Occipital lobe (tissue), 2 donors: Measurements from ENCODE around the gene PALD1. TPM values are rescaled to one million over a fixed set of nuclear protein-coding genes. Genes with fewer than 3 reads are reported as not detected.

Experiments
- DNase-seq: peaks from one replicate; lab custom pipeline; 2025; lab: John Stamatoyannopoulos, UW
- total RNA-seq: library from RNA; depleted of rRNA; stranded (reverse); fragments of >200 nt; gene quantifications from one replicate; pipeline ENCODE4 v1.2.3, GENCODE V29; 2014

Gene PALD1
- total RNA-seq, 1 donor from 2014 or later = 8.9 TPM

DNA sequence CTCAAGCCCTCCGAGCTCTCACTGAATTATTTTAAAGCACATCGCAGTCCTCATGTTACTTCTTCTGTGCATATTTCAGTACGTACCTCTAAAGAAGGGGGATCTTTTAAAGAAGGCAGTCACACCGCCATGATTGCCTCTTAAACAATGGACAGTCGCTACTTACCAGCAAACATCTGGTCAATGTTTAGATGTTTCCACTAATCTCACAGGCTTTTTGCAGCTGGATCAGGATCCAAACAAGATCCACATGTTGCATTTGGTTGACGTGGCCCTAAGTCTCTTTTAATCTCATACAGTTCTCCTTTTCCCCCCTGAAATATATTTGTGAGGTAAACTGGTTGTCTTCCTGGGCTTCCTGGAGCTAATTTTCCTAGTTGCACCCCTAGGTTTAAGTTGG is 74.0 kb downstream of the PALD1 start:
- no peak for DNase-seq

DNA sequence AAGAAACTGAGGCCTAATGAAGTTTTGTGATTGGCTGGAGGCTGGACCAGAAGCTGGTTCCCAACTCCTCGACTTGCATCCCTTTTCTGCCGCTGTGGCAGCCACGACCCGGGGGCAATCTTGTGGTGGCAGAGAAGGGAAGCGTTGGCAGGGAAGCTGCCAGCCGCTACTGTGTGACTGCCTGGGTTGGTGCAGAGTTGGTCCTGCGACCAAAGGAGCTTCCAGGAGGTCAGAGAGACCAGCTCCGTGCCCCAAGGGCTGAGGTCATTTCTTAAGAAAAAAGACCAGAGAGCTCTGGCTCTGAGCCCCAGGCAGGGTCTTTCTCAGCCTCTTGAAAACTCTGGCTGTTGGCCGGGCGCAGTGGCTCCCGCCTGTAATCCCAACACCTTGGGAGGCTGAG is 76.8 kb downstream of the PALD1 start:
- no peak for DNase-seq

DNA sequence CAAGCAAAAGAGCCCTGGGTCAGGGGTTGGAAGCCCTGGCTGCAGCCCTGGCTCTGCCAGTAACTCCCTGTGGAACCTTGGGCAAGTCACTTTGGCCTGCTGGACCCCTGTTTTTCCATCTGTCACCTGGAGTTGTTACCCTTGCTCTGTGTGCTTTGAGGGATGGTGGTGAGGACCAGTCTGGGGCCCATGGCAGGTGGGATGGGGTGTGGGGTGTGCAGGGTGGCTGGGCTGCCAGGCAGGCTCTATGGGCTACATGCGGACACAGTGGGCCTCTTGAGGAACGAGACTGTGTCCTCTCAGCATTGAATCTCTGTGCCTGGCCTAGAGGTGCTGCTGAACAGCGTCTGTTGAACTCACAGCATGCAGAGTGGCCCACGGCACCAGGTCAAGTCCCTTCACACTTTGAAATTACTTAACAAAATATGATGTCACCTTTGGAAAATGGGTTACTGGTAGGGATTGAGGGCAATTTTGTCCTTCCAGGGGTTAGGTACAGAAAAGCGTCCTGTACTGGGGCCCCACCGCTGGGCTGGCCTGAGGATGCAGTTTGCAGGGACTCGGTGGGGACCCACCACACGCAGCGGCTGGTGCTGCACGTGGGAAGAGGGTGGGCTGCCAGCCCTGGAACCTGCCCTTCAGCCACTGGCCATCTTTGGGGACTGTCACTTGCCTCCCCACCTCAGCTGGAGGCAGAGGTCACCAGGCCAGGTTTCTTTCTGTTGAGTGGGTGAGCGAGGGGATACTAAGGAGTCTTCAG is 78.7 kb downstream of the PALD1 start:
- DNase-seq = no peak

DNA sequence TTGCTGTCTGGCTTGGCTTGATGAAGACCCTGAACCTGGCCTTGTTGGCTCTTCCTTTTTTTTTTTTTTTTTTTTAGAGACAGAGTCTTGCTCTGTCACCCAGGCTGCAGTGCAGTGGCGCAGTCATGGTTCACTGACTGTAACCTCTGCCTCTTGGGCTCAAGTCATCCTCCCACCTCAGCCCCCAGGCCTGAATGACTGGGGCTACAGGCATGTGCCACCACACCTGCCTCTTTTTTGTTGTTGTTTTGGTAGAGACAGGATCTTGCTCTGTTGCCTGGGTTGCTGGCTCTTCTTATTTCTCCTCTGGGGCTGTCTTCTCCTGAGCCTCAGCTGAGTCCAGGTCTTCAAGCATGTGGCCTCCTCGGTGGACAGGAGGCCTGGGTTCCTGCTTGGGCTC is 79.3 kb downstream of the PALD1 start:
- DNase-seq = no peak

DNA sequence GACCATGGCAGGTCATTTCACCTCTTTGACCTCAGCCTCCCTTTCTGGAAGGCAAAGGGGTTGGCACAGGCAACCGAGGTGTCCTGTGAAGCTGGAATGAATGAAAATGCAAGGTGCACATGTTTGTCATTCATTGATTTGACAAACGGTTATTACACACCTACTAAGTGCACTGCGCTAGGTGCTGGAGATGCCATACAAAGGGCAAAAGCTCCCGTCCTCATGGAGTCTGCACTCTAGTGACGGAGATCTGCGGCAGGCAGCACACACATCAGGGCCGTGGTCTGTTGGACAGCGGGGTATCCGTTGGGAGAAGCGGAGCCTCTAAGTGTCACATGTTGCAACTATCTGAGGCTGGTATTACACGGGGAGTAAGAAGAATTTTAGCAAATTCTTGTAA is 79.7 kb downstream of the PALD1 start:
- no peak for DNase-seq

DNA sequence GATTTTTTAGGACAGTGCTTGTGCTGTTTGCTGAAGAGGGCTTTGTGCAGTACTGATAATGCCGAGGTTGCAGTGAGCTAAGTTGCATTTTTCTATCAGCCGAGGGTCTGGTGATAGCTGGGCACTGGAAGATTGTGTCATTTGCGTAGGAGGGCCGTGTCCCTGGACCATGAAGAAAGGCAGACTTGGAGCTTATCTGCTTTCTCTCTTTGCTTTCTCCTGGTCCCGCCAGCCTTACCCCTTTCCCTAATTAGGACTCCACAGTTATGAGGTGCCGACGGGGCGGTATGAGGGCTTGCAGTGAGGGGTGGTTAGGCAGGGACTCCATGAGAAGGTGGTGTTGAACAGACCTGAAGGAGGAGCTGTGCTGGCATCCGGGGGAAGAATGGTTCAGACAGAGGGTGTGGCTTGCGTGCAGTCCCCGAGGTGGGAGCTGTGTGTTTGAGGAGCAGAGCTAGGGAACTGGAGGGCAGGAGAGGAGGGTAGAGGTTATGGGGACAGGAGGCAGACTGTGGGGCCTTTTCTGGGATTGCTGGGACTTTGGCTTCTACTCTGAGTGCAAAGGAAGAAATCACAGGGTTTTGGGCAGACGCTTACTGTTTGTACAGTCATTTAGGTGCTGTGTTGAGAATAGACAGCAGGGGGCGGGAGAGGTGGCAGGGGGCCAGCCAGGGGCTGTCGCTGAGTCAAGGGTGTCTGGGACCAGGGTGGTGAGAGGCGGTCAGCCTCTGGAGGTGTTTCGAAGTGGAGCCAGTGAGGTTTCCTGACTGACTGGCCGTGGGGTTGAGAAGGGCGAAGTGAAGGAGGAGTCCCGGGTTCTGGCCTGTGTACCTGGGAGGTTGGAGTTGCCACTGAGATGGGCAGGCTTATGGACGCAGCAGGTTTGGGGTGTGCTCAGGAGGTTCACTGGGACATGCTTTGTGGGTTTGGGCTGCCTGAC is 80.6 kb downstream of the PALD1 start:
- DNase-seq = no peak

DNA sequence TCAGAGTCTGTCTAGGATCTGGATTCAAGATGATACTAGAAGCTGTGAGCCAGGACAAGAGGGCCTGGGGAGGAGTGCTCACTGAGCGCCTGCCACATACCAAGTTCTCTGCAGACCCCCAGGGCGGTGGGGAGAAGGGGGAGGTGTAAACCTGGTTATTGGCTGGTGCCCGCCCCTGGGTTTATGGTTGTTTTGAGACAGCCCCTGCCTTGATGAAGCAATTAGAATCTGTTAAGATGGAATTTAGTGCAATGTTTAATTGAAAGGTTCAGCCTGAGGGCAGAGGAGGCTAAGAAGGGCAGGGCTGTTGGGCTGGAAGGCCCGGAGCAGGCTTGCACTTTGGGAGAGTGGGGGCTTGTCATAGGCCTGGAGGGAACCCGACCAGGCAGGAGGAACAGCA is 81.3 kb downstream of the PALD1 start:
- DNase-seq = no peak

DNA sequence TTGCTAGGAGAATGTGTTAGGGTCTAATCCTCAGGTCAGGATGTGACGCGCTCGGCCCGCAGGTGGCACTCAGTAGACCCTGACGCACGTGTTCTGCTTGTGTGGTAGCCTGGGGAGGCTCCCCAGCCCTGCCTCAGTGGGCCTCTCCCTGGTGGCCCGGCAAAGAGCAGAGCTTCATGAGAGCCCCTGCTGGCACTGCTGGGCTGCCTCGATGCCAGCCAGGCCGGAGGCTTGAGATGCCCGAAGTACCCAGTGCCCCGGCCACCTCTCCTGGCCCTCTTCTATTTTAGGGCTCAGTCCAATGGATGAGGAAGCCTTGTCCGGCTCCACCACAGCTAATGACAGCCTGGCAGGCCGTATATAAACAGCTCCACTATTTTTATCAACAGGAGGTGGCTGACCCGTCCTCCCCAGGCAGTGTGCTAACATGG is 82.0 kb downstream of the PALD1 start:
- no peak for DNase-seq

DNA sequence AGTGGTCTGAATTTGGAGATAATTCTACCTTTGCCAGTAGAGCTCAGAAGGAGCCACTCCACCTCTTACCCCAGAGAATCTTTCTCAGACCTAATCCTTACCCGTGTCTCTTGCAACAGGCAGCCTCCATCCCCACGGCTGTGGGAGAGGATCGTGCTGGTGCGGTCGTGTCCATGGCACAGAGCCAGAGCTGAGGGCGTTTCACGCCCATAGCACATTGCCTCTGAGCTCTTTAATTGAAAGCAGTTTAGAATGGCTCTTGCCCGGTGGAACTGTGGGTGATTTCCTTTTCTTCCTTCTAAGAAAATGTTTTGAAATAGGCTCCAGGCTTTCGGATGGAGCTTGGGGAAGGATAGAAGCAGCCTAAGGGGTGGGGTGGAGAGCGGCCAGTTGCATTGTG is 82.5 kb downstream of the PALD1 start:
- peak; percentile 38 for DNase-seq

DNA sequence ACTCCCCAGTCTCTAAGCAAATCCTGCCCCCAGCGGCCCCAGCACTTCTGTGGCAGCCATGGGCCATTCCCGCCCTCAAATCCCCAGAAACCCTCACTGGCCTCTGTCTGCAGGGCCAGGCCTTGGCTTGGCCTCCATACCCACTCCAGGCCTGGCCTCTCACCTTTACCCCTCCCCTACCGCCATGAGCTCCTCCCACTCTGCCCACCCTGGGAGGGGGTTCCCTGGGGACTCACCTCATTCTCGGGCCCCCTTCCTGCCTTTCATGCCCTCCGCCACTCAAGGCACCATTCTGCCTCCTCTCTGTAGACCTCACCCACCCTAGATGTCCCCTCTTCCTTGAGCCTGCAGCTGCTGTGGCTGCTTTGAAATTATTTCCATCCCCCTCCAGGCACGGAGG is 83.0 kb downstream of the PALD1 start:
- no peak for DNase-seq

DNA sequence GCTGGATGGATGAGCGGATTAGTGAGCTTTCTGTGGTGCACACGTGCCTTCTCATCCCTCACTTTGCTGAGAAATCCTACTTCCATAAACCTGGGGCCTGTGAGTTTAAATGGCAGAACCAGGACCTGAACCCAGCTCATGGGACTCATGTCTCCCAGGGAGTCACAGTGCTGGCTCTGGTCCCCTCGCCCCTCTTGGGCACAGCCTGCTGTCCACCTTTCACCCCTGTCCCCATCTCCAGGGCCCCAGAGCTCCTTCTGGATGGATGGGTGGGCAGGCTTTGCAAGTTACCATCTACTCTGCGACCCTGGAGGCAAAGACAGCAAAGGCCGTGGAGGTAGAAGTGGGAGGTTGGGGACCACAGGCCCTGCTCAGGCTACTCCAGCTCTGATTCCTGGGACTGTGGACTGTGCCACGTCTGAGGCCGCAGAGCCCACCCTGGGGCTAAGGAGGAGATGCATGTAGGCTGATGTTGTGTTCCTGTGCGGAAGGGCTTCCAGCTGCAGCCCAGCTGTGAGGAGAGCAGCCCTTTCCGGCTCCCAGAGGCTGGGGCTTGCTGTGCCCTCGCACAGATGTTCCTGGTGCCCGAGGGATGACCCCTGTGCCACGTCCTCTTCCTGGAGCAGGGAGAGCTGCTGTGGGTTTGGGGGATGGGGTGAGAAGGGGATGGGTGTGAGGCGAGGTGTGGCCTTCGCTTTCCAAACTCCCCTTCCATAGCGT is 83.6 kb downstream of the PALD1 start:
- DNase-seq = no peak

DNA sequence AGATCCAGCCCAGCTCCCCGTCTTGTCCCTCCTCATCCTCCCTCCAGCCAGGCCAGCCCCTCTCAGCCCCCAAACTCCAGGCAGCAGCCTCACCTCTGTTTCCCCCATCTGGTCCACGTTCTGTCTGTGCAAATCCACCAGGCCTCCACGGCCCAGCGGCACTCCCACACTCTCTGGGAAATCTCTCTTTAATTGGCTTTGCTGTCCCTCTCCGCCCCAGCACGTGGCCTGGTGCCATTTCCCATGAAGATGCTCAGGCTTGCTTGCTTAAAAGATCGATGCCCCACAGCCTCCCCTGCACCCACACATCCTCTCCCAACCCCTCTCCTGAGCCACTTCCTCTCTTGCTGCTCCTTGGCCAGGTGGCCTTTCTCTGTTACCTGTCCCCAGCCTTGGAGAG is 84.7 kb downstream of the PALD1 start:
- no peak for DNase-seq

DNA sequence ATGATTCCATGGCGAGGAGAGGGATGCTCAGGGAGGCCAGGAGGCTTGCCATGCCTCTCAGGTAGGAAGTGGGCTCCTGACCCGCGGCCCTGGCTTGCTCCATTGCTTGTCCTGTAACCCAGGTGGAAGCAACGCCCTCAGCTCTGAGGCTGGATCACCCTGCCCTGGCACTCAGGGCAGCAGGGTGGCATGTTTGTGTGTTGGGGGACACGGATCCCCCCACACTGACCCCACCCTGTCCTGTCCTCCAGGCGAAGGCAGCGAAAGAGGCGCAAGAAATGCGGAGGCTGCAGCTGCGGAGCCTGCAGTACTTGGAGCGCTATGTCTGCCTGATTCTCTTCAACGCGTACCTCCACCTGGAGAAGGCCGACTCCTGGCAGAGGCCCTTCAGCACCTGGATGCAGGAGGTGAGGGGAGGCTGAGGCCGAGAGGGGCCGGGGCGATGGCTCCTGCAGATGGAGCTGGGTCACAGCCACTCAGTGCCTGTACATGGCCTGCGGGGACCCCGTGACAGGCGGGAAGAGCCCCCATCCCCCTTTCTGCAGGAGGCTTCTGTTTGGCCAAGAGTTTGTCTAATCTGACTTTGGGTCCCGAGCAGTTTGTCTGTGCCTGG is 85.7 kb downstream of the PALD1 start:
- DNase-seq = no peak

DNA sequence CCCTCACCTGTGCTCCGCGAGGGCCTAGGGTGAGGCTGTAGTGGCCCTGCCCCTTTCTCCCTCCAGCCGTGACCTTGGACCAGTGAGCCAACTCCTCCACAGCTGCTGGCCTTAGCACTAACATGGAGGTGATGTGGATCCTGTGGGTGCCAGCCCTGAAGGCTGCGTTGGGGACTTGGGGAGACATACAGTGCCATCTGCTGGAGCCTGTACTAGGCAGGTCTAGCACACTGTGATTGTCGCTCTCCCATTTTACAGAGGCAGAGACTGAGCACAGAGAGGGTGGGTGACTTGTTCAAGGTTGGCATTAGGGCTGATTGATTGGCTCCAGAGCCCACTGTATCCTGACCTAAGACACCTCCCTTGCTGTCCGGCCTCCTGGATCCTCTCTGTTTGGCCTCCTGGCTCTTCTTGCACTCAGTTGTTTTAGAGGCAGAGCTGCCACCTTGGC is 86.4 kb downstream of the PALD1 start:
- DNase-seq = no peak

DNA sequence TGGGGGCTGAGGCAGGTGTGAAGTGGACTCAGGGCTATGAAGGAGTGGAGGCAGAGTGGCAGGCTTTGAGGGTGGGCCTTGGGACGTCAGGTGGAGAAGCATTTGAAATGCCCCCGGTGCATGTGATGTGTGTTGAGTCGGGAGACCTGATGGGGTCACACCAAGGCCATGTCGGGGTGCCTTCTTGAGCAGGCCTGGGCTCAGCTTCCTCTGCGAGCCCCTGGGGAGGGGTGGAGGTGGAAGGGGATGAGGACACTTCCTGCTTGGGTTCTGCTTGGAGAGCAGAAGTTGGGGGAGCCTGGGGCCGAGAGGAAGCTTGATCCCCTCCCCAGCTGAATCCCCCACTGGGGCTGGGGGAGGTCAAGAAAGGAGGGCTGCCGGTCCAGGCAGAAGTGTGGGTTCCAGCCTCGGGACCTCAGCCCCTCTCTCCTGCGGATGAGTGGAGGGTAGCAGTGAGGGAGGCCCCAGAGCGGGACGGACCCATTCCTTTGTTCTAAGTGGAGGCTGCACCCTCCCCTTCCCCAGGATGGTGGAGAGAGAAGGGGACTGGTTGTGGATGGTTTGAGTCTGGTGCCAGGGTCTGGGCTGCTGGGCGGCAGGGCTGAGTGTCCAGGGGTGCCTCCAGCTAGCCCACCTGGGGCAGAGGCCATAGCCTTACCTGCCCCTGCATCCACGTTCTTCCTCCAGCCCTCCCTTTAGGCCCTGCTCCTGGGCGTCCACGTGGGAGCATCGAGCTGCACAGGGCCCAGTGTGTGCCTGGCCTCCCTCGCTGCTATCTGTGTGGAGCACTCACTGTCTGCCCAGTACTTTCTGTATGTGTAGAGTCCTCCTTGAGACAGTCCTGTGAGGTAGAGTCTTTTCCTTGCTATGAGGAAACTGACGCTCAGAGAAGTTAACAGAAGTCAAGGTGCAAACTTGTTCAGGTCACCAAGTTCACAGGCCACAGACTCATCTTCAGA is 87.3 kb downstream of the PALD1 start:
- no peak for DNase-seq

DNA sequence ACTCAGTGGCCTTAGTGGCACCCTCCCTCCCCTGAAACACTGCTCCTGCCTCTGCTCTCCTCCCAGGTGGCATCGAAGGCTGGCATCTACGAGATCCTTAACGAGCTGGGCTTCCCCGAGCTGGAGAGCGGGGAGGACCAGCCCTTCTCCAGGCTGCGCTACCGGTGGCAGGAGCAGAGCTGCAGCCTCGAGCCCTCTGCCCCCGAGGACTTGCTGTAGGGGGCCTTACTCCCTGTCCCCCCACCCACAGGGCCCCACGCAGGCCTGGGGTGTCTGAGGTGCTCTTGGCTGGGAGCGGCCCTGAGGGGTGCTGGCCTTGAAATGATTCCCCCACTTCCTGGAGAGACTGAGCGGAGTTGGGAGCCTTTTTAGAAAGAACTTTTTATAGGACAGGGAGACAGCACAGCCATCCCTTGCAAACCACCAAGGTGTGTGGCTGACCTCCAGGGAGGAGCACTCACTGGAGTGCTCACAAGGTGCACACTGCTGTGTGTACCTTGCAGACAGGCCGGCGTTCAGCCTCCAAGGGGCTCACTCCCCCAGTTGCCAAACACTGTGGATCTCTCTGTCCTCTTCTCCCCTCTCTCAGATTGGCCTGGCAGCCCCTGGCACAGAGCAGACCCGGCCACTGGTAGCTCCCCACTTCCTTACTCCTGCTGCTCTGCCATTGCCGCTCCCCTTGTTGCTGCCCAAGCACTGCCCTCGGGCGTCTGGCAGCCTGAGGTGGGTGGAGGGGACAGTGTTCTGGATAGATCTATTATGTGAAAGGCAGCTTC is 88.1 kb downstream of the PALD1 start:
- DNase-seq = no peak

DNA sequence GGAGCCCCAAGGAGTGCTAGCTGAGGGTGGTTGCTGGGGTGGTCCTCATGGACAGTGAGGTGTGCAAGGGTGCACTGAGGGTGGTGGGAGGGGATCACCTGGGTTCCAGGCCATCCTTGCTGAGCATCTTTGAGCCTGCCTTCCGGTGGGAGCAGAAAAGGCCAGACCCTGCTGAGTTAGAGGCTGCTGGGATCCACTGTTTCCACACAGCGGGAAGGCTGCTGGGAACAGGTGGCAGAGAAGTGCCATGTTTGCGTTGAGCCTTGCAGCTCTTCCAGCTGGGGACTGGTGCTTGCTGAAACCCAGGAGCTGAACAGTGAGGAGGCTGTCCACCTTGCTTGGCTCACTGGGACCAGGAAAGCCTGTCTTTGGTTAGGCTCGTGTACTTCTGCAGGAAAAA is 89.0 kb downstream of the PALD1 start:
- DNase-seq = no peak

DNA sequence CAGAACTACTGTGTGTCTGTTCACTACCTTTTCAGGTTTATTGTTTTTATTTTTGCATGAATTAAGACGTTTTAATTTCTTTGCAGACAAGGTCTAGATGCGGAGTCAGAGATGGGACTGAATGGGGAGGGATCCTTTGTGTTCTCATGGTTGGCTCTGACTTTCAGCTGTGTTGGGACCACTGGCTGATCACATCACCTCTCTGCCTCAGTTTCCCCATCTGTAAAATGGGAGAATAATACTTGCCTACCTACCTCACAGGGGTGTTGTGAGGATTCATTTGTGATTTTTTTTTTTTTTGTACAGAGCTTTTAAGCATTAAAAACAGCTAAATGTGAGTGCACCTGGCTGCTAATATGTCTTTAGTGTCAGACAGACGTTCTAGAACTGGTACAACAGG is 89.5 kb downstream of the PALD1 start:
- DNase-seq = no peak

DNA sequence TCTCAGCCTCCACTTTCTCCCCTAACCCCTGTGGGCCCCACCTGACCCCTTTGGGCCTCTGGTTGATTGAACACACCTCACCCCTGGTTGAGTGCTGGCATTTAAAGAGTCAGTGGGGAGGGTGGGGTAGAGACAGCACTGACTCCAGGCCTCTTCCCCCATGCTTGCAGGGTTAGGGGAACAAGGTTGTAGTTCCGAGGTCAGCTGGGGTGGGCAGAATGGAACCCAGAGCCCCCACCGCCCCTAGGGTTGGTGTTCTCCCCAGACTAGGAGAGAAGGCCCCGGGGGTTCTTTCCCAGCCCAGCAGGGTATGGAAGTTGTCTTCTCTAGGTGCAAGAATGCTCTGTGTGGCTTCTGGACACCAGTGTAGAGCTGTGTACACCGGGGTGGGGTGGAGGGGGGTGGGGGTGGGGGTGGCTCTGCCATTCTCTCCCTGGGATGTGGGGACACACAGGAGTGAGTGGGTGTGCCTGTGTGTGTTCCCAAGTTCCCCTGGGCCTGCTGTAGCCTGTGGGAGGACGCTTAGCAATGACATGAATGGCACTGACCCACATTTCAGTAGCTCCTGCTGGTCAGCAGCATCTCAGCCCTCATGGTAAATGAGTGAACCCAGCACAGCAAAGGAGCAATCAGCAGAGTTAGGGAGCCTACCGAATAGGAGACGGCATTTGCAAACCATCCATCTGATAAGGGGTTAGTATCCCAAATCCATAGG is 90.4 kb downstream of the PALD1 start:
- DNase-seq = no peak
